ENCODE measurements around the gene FGR. TPM values are rescaled to one million over a fixed set of nuclear protein-coding genes. Genes with fewer than 3 reads are reported as not detected.

Gene FGR
- total and polyA plus RNA-seq, 2 experiments from 2014 or later, result not detected

GRCh38 chr1:27568300-27569087 is 66.5 kb downstream of the FGR start:
- TF ChIP-seq EZH2phosphoT487 (IDR thresholded peaks at IDR 0.05; ENCODE audit: insufficient read depth, low read depth), result no peak
- TF ChIP-seq EZH2 (IDR thresholded peaks at IDR 0.05; ENCODE audit: insufficient read depth, poor library complexity, severe bottlenecking), result no peak
- peak; percentile 90 for DNase-seq

GRCh38 chr1:27567971-27568299 is 67.0 kb downstream of the FGR start:
- TF ChIP-seq EZH2 (IDR thresholded peaks at IDR 0.05; ENCODE audit: insufficient read depth, poor library complexity, severe bottlenecking), result no peak
- Histone ChIP-seq H3K9me3 (ENCODE audit: low read depth) (no peaks in the 10 kb centered on the region), H2AFZ (no peak overlapping the region), H3K4me2 (ENCODE audit: unreplicated experiment) (peak overlapping the region; percentile 44), H4K20me1 (ENCODE audit: insufficient read depth) (no peaks in the 10 kb centered on the region), H3K9ac (no peak overlapping the region; the same call in 1 of the 2 replicates), H3K36me3 (ENCODE audit: low read depth) (no peaks in the 10 kb centered on the region), H3K79me2 (ENCODE audit: insufficient read depth) (peaks cover 89% of the 10 kb centered on the region), H3K9me2 (ENCODE audit: insufficient read depth) (no peaks in the 10 kb centered on the region), H3K4me1 (ENCODE audit: insufficient read depth) (peaks cover 38% of the 10 kb centered on the region), H3K4me3 (0 out of 2 replicates have a peak overlapping the region, but pooled peaks have one; percentile 57), H3K27ac (no peak overlapping the region), H3K27me3 (replicated peaks; ENCODE audit: insufficient read depth) (no peaks in the 10 kb centered on the region), H3F3A (ENCODE audit: insufficient read depth) (peaks cover 5% of the 10 kb centered on the region; the same call in 1 of the 2 replicates)
- in situ Hi-C loops (cut with MboI), result no loop called here
- DNase-seq, result no peak
- 85 to 86% methylated on average over 8 of the region's 8 CpGs for WGBS, 2 experiments (ENCODE audit: low coverage in 1 of 2, low lambda C conversion rate in 2 of 2, missing lambda C conversion rate in 2 of 2)

More at GRCh38 chr1:27568300-27569087, 66.5 kb downstream of the FGR start:
- Histone ChIP-seq H4K20me1 (ENCODE audit: insufficient read depth) (no peaks in the 10 kb centered on the region), H3K4me3 (peak overlapping the region; percentile 57), H2AFZ (no peak overlapping the region), H3K9me2 (ENCODE audit: insufficient read depth) (no peaks in the 10 kb centered on the region), H3K9ac (peak overlapping the region; percentile 53), H3K9me3 (ENCODE audit: low read depth) (no peaks in the 10 kb centered on the region), H3K36me3 (ENCODE audit: low read depth) (no peaks in the 10 kb centered on the region), H3K27me3 (replicated peaks; ENCODE audit: insufficient read depth) (no peaks in the 10 kb centered on the region), H3K4me2 (ENCODE audit: unreplicated experiment) (peak overlapping the region; percentile 44), H3K27ac (peak overlapping the region; percentile 27), H3K4me1 (ENCODE audit: insufficient read depth) (peaks cover 39% of the 10 kb centered on the region), H3F3A (ENCODE audit: insufficient read depth) (peaks cover 11% of the 10 kb centered on the region), H3K79me2 (ENCODE audit: insufficient read depth) (peaks cover 89% of the 10 kb centered on the region)
- in situ Hi-C loops (cut with MboI), result no loop called here
- WGBS, 2 experiments (ENCODE audit: low coverage in 1 of 2, low lambda C conversion rate in 2 of 2, missing lambda C conversion rate in 2 of 2), result 5 to 12% methylated on average over 26 to 65 of the region's 65 CpGs

GRCh38 chr1:27567146-27567526 is 67.8 kb downstream of the FGR start:
- no peak for DNase-seq
- no peaks in the 10 kb centered on the region for H3K9me2 ChIP-seq (ENCODE audit: insufficient read depth)
- H3K79me2 ChIP-seq (ENCODE audit: insufficient read depth), result peaks cover 89% of the 10 kb centered on the region
- no peak overlapping the region for H2AFZ ChIP-seq
- TF ChIP-seq EZH2phosphoT487 (IDR thresholded peaks at IDR 0.05; ENCODE audit: insufficient read depth, low read depth) (no peak), EZH2 (IDR thresholded peaks at IDR 0.05; ENCODE audit: insufficient read depth, poor library complexity, severe bottlenecking) (no peak)
- H3K27me3 ChIP-seq (replicated peaks; ENCODE audit: insufficient read depth), result no peaks in the 10 kb centered on the region
- H3K4me2 ChIP-seq (ENCODE audit: unreplicated experiment), result no peak overlapping the region
- whole genome bisulfite sequencing, 2 experiments (ENCODE audit: low coverage in 1 of 2, low lambda C conversion rate in 2 of 2, missing lambda C conversion rate in 2 of 2), result 63 to 68% methylated on average over 12 to 15 of the region's 15 CpGs
- H3K27ac ChIP-seq, result no peak overlapping the region
- no peak overlapping the region for H3K9ac ChIP-seq
- peaks cover 38% of the 10 kb centered on the region for H3K4me1 ChIP-seq (ENCODE audit: insufficient read depth)
- in situ Hi-C loops (cut with MboI), result no loop called here
- no peaks in the 10 kb centered on the region for H4K20me1 ChIP-seq (ENCODE audit: insufficient read depth)
- no peaks in the 10 kb centered on the region for H3K9me3 ChIP-seq (ENCODE audit: low read depth)
- peaks cover 5% of the 10 kb centered on the region; the same call in 1 of the 2 replicates for H3F3A ChIP-seq (ENCODE audit: insufficient read depth)
- no peak overlapping the region for H3K4me3 ChIP-seq
- H3K36me3 ChIP-seq (ENCODE audit: low read depth), result no peaks in the 10 kb centered on the region

- Histone ChIP-seq H3F3A (ENCODE audit: insufficient read depth) (peaks cover 5% of the 10 kb centered on the region; the same call in 1 of the 2 replicates), H2AFZ (no peak overlapping the region), H3K4me3 (no peak overlapping the region), H4K20me1 (ENCODE audit: insufficient read depth) (no peaks in the 10 kb centered on the region), H3K9me3 (ENCODE audit: low read depth) (no peaks in the 10 kb centered on the region), H3K9me2 (ENCODE audit: insufficient read depth) (no peaks in the 10 kb centered on the region), H3K79me2 (ENCODE audit: insufficient read depth) (peaks cover 89% of the 10 kb centered on the region), H3K9ac (no peak overlapping the region), H3K27ac (no peak overlapping the region), H3K27me3 (replicated peaks; ENCODE audit: insufficient read depth) (no peaks in the 10 kb centered on the region), H3K4me1 (ENCODE audit: insufficient read depth) (peaks cover 43% of the 10 kb centered on the region), H3K4me2 (ENCODE audit: unreplicated experiment) (no peak overlapping the region), H3K36me3 (ENCODE audit: low read depth) (no peaks in the 10 kb centered on the region)
- no peak for DNase-seq
- 40 to 54% methylated on average over 8 to 13 of the region's 13 CpGs for WGBS, 2 experiments (ENCODE audit: low coverage in 1 of 2, low lambda C conversion rate in 2 of 2, missing lambda C conversion rate in 2 of 2)
- in situ Hi-C loops (cut with MboI), result no loop called here
- no peak for TF ChIP-seq EZH2 (IDR thresholded peaks at IDR 0.05; ENCODE audit: insufficient read depth, poor library complexity, severe bottlenecking)
- no peak for TF ChIP-seq EZH2phosphoT487 (IDR thresholded peaks at IDR 0.05; ENCODE audit: insufficient read depth, low read depth)
Measured at GRCh38 chr1:27566462-27567145, 68.4 kb downstream of the FGR start.

Data from GM23248 (cell line).